GM19328 (cell line): ENCODE results near the gene SLC7A6.

Source experiments
- ATAC-seq: cut with Tn5 transposase; IDR thresholded peaks from one replicate; pipeline ENCODE4 v1.9.1; 2021; ENCODE audit warnings: mild to moderate bottlenecking, moderate library complexity; ENCODE audit not compliant: unreplicated experiment

SLC7A6 gene

GRCh38 chr16:68339214-68339613, 74.9 kb downstream of the SLC7A6 start:
- no peak for ATAC-seq

GRCh38 chr16:68342620-68343019, 78.3 kb downstream of the SLC7A6 start:
- ATAC-seq, result no peak

GRCh38 chr16:68343137-68343536, 78.8 kb downstream of the SLC7A6 start:
- ATAC-seq, result no peak

- ATAC-seq, result no peak
Measured at GRCh38 chr16:68344252-68344651, 79.9 kb downstream of the SLC7A6 start.

- no peak for ATAC-seq
Measured at GRCh38 chr16:68345351-68345810, 81.1 kb downstream of the SLC7A6 start.

GRCh38 chr16:68345958-68346635, 81.8 kb downstream of the SLC7A6 start:
- no peak for ATAC-seq

- no peak for ATAC-seq
Measured at GRCh38 chr16:68346892-68347480, 82.7 kb downstream of the SLC7A6 start.

GRCh38 chr16:68347605-68348004, 83.3 kb downstream of the SLC7A6 start:
- no peak for ATAC-seq

- ATAC-seq, result no peak
Measured at GRCh38 chr16:68348639-68349445, 84.5 kb downstream of the SLC7A6 start.

GRCh38 chr16:68349838-68350410, 85.6 kb downstream of the SLC7A6 start:
- no peak for ATAC-seq

GRCh38 chr16:68350813-68351350, 86.6 kb downstream of the SLC7A6 start:
- ATAC-seq, result no peak
